Colon (tissue), 2 donors: ENCODE data around the gene BIN1.

Source experiments
- FAIRE-seq: peaks from 2 replicates; lab custom pipeline; 2012; peaks lifted over from hg19 to GRCh38; lab: Jason Lieb, UNC
- donor health status: control.
- donor health status: control.

BIN1 gene, protein sequence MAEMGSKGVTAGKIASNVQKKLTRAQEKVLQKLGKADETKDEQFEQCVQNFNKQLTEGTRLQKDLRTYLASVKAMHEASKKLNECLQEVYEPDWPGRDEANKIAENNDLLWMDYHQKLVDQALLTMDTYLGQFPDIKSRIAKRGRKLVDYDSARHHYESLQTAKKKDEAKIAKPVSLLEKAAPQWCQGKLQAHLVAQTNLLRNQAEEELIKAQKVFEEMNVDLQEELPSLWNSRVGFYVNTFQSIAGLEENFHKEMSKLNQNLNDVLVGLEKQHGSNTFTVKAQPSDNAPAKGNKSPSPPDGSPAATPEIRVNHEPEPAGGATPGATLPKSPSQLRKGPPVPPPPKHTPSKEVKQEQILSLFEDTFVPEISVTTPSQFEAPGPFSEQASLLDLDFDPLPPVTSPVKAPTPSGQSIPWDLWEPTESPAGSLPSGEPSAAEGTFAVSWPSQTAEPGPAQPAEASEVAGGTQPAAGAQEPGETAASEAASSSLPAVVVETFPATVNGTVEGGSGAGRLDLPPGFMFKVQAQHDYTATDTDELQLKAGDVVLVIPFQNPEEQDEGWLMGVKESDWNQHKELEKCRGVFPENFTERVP

DNA sequence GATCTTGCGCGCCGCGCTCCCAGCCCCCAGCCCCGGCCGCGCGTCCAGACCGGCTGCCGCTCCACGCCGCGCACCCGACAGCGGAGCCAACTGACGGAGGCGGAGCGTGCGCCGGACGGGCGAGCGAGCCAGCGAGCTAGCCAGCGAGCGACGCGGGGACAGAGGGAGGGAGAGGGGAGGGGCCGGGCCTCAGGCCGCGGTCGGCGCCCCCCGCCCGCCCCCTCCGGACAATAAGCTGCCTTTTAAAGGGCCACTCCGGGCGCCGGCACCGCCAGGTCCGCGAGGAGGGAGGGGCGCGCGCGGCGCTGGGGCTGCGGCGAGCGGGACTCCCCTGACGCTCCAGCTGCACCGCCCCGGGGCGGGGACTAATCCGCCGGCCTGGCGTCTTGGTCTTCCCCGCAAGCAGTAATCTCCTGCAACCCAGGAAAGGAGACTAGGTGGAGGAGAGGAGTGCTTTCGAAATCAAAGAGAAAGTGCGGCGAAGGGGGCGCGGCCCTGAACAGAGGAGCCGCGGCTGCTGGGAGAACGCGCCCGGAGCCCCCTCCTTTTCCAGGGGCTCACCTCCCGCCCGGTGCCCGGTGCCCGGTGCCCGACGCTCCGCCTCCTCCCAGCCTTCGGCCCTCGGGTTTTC, at the start of gene BIN1:
Gene BIN1, minus strand, starts transcription at position 164 of the 631 bp plus-strand sequence. CDS start 211 bp downstream, outside the sequence.
- no peak for FAIRE-seq

DNA sequence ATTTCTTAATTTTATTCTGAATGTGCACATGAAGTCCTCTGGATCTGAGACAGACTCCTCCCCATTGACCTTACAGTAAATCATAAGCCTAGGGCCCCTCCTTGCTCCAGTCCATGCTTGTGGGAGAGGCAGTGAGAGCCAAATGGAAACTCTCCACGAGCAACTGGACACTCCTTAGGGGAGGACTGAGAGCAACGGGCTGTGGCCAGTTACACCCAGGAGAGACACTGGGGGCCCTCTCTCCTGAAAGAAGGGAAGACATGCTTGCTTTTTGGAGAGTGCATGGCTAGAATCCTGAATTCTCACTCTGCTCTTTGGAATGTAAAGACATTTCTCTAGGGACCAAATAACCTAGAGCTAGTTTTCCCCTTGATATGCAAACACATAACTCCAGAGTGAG, 49.0 kb upstream of the BIN1 start:
- FAIRE-seq: no peak

DNA sequence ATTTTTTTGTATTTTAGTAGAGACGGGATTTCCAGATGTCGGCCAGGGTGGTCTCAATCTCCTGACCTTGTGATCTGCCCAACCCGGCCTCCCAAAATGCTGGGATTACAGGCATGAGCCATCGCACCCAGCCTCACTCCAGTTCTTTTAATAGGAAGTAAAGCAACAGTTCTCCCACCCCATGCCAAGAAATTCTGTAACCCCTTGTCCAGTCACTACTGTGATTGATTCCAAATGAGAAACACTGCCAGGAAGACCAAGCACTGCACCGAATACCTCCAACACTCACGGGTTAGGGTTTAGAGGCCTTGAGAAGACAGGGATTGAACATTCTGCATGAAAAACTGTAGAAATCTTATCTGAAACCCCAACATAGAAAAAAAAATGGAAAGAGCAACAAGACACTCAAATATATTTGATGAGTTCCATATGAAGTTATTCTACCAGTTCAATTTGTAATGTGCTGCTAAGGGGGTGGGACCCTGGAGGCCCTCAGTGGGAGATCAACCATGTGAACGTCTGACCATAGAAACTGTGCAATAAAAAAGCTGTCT, 48.2 kb upstream of the BIN1 start:
- no peak for FAIRE-seq

DNA sequence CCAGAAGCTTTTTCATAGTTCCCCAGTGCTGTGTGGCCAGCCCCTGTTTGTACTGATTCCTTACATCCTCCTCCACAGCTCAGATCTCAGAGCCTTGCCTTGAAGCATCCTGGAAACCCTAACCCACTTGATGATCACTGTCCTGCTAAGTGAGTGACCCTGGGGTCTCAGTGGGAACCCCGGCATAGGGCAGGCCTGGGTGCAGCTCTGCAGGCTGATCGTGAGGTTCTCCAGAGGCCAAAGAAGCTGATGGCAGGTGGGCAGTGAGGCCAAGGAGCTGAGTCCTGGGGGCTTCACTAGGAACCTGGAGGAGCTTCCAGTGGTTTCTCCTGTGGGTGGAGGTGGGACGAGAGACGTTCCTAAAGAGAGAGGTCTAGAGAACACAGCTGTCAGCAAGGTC, 47.4 kb upstream of the BIN1 start:
- FAIRE-seq: no peak

DNA sequence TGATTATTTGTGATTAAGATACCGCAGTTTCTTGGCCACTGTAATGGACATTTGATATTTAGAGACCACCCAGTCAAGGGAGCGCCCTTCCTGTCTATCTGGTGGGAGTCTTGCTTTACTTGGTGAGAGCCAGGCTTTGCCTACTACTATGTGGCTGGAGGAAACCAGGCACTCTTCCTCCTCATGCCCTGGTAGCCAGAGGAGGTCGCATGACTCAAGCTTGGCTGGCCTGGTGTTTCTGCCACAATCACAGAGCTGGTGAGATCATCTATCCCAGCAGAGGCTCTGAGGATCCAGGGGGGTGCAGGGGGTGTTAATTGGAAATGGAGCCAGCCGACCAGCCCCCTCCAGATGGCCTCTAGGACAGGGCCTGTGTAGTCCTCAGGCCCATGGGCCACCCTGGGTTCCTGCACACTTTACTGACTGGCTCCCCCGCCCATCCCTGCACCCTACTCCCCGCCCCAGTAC, 46.8 kb upstream of the BIN1 start:
- FAIRE-seq: no peak

DNA sequence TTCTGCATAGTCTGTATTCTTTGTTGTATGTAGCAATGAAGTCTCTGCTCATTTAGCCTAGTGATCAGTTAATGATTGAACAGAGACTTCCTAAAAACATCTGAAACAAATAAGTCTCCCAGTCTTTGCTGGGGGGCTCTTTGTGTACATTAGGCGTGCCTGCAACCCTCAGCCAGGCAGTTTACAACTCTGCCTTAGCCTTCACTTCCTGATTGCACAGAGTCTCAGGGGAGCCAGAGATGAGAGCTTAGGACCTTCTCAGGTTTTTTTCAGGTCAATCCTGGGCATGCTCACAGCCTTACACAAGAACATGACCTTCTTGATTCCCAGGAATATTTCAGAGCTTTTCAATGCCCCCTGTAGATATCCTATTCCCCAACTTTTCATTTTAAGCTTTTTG, 44.0 kb upstream of the BIN1 start:
- no peak for FAIRE-seq

DNA sequence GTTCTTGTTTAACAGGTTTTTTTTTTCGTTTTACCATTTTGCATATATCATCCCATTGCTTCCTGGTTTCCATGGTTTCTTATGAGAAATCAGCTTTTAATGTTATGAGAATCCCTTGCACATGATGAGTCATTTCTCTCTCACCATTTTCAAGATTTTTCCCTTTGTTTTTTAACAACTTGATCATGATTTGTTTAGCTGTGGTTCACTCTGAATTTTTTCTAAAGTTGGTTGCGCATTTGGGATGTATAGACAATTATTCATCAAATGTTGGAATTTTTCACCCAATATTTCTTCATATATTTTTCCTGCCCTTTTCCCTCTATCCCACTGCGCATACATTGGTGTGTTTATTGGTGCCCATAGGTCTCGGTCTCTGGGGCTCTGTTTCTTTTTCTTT, 42.4 kb upstream of the BIN1 start:
- FAIRE-seq: no peak

DNA sequence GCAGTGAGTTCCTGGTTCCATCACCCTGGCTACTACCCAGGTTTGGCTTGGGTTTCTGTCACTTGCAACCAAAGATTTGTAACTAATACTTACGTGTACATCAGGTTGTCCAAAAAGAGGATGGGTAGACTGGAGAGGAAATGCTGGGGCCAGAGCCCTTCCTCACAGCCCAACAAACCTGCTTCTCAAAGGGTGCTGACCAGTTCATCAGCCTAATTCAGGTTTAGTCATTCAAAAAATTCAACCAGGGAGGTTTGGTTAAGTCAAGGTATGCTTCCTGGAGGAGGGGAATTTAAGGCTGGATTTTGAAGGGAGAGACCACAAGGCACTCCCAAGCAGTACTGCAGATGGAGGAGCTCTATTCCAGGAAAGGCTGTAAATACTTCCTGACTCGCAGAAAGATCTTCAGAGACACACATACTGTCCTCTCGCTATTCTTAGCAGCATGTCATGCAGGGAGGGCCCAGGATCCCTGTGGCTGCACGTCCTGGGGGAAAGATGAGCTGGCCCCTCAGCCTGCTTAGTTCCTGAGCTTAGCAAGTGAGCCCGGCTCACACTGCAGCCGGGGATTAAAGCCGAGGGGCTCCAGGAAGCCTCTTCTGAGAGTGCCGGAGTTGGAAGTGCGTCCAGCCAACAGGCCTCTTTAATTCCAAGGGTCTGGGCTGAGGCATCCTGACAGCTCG, 40.0 kb upstream of the BIN1 start:
- FAIRE-seq: no peak

DNA sequence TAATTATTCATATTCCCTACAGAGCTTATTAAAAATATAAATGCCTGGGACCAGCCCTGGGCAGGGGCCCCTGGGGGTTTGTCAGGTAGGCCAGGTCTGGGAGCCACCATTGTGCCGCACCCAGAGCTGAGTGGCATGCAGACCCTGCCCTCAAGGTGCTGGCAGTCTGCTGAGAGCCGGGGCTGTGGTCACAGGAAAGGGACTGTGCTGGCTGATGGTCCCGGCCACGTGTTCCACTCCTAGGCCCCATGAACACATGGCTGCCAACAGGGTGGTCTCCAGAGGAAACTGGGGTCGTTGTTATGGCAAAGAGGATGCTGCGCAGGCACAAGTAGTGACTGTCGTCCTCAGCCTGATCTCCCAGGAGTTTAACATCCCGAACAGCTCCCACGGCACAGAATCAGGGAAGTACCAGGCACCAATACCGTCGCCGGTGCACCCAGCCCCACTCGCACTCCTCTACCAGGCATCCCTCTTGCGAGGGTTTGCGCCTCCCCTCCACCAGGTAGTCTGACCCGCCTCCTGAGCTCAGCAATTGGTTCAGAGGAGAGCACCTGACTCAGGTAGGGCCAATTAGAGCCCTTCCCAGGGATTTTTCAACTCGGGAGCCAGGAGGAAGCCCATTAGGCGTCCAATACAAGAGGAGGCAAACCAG, 39.2 kb upstream of the BIN1 start:
- FAIRE-seq: no peak

DNA sequence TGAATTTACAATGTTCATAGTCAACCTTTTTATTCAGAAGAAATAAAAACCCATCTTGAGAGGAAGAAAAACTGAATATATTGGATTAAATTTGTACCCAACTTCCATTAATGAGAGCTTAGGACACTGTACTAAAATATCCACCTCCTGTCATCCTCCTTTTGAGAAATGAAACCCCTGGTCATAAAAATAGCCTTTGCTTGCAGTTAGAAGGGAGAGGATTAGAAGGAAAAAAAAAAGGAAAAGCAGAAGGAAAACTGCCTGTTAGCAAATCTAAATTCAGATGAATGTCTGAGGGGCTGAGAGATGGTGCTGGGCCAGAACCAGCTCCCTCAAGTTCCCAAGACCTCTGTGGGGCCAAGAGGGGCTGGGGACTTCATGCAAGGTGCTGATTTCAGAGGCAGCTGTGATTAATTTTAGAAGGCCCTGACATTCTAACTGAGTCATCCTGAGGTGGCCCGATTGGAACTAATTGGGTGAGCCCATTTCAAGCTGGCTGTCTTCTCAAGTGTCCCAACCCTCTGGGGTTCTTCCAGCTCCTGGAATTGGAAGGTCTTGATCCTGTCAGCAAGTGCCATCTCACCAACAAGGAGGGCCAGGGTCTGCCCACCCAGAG, 38.4 kb upstream of the BIN1 start:
- no peak for FAIRE-seq

DNA sequence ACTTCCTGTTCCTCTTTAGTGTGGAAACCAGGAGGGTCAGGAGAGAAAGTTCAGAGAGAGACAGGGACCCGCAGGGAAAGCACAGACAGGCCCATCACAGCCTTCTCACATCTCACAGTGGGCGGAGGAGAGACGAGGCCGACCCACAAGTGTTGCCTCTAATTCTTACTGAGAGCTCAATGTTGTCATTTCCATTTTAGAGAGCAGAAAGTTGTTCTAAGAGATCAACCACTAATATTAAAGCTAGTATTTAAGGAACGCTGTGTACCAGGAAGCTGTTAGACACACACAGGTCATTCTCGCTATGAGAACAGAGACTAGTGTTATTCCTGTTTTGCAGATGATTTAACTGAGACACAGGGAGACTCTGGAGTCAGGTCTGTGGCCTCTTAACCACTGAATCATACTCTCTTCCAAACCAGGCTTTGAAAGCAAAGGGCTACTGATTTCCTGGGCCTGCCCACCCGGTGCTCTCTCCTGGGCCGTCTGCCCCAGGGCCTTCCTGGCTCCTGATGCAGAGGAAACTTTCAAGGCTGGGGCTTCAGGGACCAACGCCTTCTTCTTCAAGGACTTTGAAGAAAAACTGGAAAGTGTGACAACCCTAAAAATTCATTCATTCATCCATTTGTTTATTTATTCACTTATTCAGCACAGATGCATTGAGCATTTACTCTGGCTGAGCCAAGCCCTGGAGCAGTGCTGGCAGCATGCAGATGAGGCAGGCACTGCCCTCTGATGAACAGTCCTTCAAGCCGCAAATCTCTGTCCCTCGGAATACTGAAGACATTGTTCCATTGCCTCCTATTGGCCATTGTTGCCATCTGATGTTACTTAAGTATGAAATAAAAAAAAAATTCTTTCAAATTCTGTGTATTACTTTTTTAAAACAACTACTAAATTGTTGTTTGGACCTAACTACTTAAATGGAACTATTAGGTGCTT, 37.2 kb upstream of the BIN1 start:
- FAIRE-seq: no peak

DNA sequence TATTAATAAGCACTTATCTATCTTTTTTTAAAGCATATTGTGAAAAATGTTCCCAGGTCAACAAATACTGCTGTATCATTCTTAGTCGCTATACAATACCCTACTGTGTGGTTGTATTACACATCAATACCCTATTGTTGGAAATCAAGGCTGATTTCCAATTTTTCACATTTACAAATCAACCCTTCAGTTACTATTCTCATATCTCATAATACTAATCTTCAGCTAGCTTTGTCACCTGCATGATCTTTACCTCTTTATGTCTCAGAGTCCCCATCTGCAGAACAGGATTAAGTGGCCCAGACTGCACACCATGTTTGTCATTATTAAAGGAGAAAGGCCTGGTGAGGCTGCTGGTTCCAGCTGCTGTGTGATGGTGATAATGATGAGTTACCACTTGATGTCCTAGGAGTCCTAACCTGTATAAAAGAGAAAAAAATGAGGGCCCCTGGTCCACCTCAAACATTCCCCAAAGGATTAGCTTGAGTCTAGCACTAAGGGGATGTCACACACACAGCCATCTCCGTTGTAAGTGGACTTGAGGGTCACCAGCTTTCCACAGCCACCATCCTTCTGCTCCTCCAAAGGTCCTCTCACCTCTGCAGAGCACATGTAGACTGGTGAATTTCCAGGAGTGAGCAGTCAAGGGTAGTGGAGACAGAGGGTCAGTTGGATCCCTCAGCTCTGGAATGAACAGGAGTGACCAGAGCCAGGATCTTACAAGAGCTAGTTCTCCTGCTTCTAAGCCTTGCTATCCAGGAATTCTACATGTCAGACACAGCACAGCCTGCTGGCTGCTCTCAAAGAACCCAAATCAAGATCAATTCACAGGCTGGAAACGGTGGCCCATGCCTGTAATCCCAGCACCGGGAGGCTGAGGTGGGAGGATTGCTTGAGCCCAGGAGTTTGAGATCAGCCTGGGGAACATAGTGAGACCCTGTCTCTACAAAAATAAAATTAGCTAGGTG, 36.0 kb upstream of the BIN1 start:
- FAIRE-seq: no peak

DNA sequence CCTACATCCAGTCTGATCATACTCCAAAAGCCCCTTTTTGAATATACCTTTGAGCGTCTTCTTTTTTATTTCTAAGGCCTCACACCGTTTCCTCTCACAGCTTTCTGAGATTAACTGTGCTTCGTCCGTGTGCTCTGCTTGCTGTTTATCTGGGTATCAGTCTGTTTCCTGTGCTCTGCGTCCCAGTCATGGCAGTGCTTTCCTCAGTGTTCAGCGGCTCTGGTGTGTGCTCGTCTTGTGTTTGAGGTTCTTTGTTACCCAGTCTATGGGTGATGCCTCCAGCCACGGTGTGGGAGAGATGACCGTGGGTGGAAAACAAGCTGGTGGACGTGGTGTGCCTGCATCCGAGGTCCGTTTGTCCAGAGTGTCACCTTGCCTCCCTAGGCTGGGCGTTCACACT, 33.6 kb upstream of the BIN1 start:
- no peak for FAIRE-seq

DNA sequence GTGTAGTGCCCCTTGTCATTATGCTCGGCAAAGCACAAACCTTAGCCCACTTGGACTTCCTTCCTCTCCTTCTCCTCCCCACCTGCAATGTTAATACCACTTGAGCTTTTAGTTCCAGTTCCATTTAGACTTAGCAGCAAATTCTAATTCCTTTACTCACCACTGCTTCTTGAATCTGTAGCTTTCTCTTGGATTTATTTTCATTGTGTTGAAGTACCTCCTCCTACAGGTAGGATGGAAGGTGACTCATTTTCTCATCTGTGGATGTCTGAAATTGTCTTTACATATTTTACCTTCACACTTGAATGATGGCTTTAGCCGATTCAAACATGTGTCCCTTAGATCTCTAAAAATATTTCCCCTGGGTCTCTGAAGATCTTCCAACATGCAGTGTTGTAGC, 32.8 kb upstream of the BIN1 start:
- no peak for FAIRE-seq

DNA sequence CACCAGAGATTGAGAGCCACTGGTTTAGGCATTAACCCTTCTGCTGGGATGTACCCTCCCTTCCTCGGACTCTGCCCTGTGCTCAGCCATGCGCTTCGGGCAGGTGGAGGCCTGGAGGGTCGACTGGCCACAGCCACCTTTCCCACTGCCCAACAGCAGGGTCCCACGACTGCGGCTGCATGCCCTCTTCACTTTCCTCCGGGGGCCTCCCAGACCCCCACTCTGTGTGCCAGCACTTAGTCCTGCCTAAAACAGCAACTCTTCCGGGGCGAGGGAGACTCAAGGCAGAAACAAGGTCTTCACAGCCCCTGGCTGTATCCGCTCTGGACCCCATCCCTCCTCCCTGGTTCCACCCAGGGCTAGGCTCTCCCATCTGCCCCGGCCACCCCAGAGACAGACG, 31.3 kb upstream of the BIN1 start:
- FAIRE-seq: no peak

DNA sequence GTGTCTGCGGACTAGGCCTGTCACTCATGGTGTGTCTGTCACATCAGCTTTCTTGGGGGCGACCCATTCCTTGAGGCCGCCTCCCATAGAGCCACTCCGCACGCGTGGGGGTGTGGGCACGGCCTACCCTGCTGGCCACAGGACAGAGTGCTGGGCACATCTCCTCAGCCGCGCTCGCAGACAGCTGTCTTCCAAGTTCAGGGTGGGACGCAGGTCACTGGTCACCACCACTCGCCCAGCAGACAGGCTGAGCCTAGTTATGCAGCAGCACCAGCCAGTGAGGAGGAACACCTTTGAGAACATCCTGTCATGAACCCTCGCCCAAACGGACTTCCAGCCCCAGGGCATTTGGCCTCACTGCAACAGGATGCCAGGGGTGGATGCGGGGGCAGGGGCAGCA, 30.8 kb upstream of the BIN1 start:
- no peak for FAIRE-seq

DNA sequence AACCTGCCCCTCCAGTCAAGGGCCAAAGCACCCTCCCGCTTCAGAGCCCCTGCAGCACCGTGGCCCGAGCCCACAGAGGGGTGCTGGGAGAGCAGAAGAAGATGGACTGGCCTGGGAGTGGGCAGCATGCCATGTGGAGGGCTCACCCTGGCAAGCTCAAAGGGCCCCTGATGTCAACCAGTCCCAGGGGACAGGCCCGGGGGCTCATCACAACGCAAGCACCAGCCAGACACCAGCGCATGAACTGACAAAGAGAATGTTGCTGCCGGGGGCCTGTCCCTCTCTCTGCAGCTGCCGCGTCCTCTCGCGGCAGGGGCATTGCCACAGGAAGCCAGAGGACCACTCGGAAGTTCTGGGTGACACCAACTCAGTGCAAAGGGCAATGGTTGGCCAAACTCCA, 30.3 kb upstream of the BIN1 start:
- no peak for FAIRE-seq

DNA sequence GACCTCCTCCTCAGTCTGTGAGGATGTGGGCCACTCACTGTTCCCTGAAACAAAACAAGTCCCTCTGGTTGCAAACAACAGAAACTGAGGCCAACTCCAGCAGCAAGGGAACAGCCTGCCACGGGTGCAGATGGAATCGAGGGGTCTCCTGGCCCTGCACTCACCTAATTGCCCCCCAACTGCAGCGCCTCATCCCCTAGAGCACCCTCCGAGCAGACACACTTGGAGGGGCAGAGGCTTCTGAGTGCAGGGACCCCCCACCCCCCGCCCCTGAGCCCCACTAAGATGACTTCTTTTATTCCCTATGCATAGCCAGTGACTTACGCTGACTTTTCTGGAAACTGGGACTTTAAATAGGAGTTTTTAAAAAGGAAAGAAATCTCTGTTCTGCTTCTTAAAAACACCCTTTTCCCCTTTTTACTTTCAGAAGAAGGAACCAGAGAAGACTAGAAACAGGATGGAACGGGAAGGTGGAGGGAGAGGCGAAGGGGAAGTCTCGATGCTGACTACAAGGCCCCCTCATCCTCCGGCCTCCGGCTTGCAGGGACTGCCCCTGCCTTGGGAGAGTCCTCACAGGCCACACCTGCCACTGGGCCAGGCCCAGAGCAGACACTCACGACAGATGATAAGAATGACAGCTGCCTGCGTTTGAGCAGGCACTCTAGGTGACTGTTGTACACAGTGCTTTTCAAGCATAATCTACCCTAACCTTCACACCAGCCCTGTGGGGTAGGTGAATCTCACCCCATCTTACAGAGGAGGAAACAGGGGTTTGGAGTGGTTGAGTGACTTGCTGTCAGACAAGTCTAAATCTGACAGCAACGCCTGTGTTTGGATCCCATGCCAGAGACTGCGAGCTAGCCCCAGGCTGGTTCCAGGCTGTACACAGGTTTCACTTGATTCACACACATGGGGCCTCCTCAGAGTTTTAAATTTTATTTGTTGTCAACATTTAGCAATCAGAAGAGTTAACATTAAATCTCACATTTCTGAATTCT, 28.2 kb upstream of the BIN1 start:
- no peak for FAIRE-seq
